ENCODE measurements around the gene GCK. TPM values are rescaled to one million over a fixed set of nuclear protein-coding genes. Genes with fewer than 3 reads are reported as not detected.

Gene GCK
- total and polyA plus RNA-seq, 2 of the 13 experiments (the other 11 are each of a cell fraction or from before 2014, with no cell fraction given) = not detected

- Histone ChIP-seq H3K9me3 (ENCODE audit: low read length) (no peaks in the 10 kb centered on the region), H2AFZ (ENCODE audit: low read length) (no peak overlapping the region), H3K4me1 (ENCODE audit: insufficient read depth, low read length) (peaks cover 66% of the 10 kb centered on the region), H3K4me2 (ENCODE audit: low read depth, low read length) (peak overlapping the region; percentile 9; the same call in 1 of the 2 replicates), H3K79me2 (ENCODE audit: insufficient read depth, low read length) (no peaks in the 10 kb centered on the region), H3K27me3 (ENCODE audit: control insufficient read depth in 1 of 2, insufficient read depth in 2 of 2, low read length in 2 of 2) (peaks cover 2 to 4% of the 10 kb centered on the region in 2 experiments; a peak in 1 of 5 replicates), H3K9ac (ENCODE audit: insufficient read depth, low read depth, low read length) (no peak overlapping the region), H3K4me3 (replicated peaks in 1 of 3; ENCODE audit: insufficient read depth in 1 of 3, low read depth in 2 of 3, low read length in 3 of 3) (no peak overlapping the region), H4K20me1 (ENCODE audit: insufficient read depth, low read length) (no peaks in the 10 kb centered on the region), H3K27ac (ENCODE audit: extremely low read length, insufficient read depth, low read length) (no peak overlapping the region), H3K36me3 (replicated peaks in 1 of 2; ENCODE audit: control insufficient read depth in 1 of 2, insufficient read depth in 2 of 2, low read length in 2 of 2) (no peaks in the 10 kb centered on the region)
- DNase-seq (ENCODE audit: low spot score) = no peak
- FAIRE-seq = no peak
- in situ Hi-C loops (cut with HindIII; ENCODE audit: extremely low pct_ligation_motif_present, low pct_unique_long_range_greater_than_20kb) (no loop called here), intact Hi-C loops (cut with micrococcal nuclease; ENCODE audit: unreplicated experiment) (no loop called here)
- ATAC-seq = no peak
- CTCF ChIA-PET (ENCODE audit: low intra/inter-chr PET ratio, low total read pairs) = no interaction called here
- BruUV-seq (replicated peaks) = no TSS peak
- POLR2A ChIA-PET = no interaction called here
- TF ChIP-seq ZNF841 (CRISPR knock-in tag; IDR thresholded peaks at IDR 0.05; ENCODE audit: borderline replicate concordance) (no peak), HOXA7 (CRISPR knock-in tag; IDR thresholded peaks at IDR 0.05) (no peak), ESRRA (CRISPR knock-in tag; IDR thresholded peaks at IDR 0.05; ENCODE audit: low read depth) (no peak), PAX8 (CRISPR knock-in tag; IDR thresholded peaks at IDR 0.05; ENCODE audit: borderline replicate concordance) (no peak)
- 30% methylated on average over 9 of the region's 9 CpGs for WGBS (ENCODE audit: low lambda C conversion rate)
Observed at GRCh38 chr7:44097064-44097932, 91.9 kb downstream of the GCK start.

GRCh38 chr7:44096326-44096881 lies 92.8 kb downstream of the GCK start:
- no peaks in the 10 kb centered on the region for H3K36me3 ChIP-seq (replicated peaks in 1 of 2; ENCODE audit: control insufficient read depth in 1 of 2, insufficient read depth in 2 of 2, low read length in 2 of 2)
- in situ Hi-C loops (cut with HindIII; ENCODE audit: extremely low pct_ligation_motif_present, low pct_unique_long_range_greater_than_20kb) = no loop called here
- intact Hi-C loops (cut with micrococcal nuclease; ENCODE audit: unreplicated experiment) = no loop called here
- no peak overlapping the region for H3K27ac ChIP-seq (ENCODE audit: extremely low read length, insufficient read depth, low read length)
- no TSS peak for BruUV-seq (replicated peaks)
- no peak for FAIRE-seq
- H3K4me1 ChIP-seq (ENCODE audit: insufficient read depth, low read length) = peaks cover 67% of the 10 kb centered on the region
- CTCF ChIA-PET (ENCODE audit: low intra/inter-chr PET ratio, low total read pairs) = no interaction called here
- POLR2A ChIA-PET = no interaction called here
- 0% methylated on average over 4 of the region's 8 CpGs for WGBS (ENCODE audit: low lambda C conversion rate)
- H3K4me2 ChIP-seq (ENCODE audit: low read depth, low read length) = peak overlapping the region; percentile 9; the same call in 1 of the 2 replicates
- peaks cover 0 to 2% of the 10 kb centered on the region in 2 experiments; a peak in 2 of 5 replicates for H3K27me3 ChIP-seq (ENCODE audit: control insufficient read depth in 1 of 2, insufficient read depth in 2 of 2, low read length in 2 of 2)
- H3K4me3 ChIP-seq (replicated peaks in 1 of 3; ENCODE audit: insufficient read depth in 1 of 3, low read depth in 2 of 3, low read length in 3 of 3) = no peak overlapping the region
- no peaks in the 10 kb centered on the region for H3K79me2 ChIP-seq (ENCODE audit: insufficient read depth, low read length)
- ATAC-seq = peak; percentile 33
- no peak overlapping the region for H3K9ac ChIP-seq (ENCODE audit: insufficient read depth, low read depth, low read length)
- H2AFZ ChIP-seq (ENCODE audit: low read length) = no peak overlapping the region
- H3K9me3 ChIP-seq (ENCODE audit: low read length) = no peaks in the 10 kb centered on the region
- DNase-seq (ENCODE audit: low spot score) = no peak
- TF ChIP-seq CTCF (CRISPR knock-in tag; IDR thresholded peaks at IDR 0.05) (peak; percentile 49), FOXA3 (CRISPR knock-in tag; IDR thresholded peaks at IDR 0.05) (peak; percentile 66), FOXA1 (IDR thresholded peaks at IDR 0.05) (no peak), FOXA1 (CRISPR knock-in tag; IDR thresholded peaks at IDR 0.05) (peak; percentile 74), ZNF234 (CRISPR knock-in tag; conservative IDR thresholded peaks at IDR 0.05) (no peak)
- no peaks in the 10 kb centered on the region for H4K20me1 ChIP-seq (ENCODE audit: insufficient read depth, low read length)

All from HepG2 (cell line).